CD4-positive, alpha-beta T cell treated with Interleukin-4 for 4 hours (primary cell): ENCODE results near the gene SCARB1.
A peak's percentile ranks its signal among the peaks of the same experiment; 100 is the strongest.

Experiments used
- DNase-seq: peaks from one replicate; pipeline ENCODE4 v3.0.0-alpha.2; 2020

SCARB1 gene

GRCh38 chr12:124769881-124770512 is 93.7 kb downstream of the SCARB1 start:
- DNase-seq = no peak

- no peak for DNase-seq
Observed at GRCh38 chr12:124769163-124769530, 94.5 kb downstream of the SCARB1 start.

GRCh38 chr12:124768452-124769162 is 95.1 kb downstream of the SCARB1 start:
- no peak for DNase-seq

DNA sequence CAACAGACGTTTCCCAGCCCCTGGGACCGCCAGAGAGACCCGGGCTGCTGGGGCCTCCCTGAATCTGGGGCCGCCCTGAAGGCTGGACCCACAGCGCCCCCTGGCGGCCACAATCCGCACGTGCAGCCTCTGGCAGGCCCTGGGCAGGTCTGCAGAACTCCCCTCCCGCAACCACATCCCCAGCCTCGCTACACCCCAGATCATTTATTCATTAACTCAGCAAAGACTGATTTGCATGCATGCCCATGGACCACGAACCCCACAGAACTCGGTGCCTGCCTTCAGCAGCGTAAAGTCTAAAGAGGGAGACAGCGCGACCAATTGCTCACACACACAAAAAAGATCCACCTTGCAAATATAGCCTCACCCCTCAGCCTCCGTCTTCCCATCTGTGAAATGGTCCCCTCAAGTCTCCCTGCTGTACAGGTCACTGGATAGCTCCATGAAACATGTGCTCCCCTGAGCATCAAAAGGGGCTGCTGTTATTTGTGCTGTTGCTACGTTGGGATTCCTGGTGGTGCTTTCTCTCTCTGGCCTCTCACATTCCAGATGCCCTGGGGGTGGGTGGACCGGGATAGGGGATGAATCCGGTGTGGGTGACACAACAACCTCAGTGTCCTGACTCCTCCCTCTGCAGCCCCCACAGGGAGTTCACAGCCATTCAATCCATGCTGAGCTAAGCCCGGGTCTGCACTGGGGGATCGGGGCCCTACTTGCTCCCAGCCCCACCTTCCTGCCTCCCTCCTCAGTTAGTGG is 96.4 kb downstream of the SCARB1 start:
- peak; percentile 67 for DNase-seq

- no peak for DNase-seq
Observed at GRCh38 chr12:124766727-124767065, 97.0 kb downstream of the SCARB1 start.

DNA sequence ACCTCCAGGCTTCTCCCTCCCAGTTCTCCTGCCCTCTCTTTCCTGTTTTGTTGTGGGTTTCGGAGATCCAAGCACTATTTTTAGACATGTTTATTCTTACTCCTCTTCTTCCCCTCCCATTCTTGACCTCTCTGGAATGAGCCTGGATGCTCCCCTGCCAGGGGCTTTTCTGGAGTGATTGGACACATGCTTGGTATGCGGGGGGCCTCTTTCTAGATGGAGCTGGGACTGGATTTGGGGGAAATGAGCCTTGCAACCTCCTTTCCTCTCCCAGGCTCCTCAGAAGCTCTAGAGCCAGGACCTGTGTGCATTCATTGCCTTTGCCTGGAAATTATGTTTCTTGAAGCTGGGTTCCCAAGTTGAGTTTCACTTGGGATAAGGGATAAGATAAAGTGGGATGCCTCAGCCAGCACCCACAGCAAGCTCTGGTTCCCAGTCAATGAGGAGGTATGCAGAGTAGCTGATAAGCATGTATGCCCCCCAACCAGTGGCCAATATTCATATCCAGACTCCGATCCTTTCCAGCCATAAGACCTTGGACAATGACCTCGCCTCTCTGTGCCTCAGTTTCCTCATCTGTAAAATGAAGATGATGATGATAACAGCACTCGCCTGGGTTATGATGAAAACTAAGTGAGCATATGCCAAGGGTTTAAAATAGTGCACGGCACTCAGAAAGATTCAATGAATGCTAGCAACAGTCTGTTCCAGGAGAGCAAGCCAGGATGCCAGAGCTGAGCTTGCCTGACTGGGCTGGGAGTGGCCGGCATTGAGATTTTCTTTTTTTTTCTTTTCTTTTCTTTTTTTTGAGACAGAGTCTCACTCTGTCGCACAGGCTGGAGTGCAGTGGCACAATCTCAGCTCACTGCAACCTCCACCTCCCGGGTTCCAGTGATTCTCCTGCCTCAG is 97.8 kb downstream of the SCARB1 start:
- DNase-seq = no peak

DNA sequence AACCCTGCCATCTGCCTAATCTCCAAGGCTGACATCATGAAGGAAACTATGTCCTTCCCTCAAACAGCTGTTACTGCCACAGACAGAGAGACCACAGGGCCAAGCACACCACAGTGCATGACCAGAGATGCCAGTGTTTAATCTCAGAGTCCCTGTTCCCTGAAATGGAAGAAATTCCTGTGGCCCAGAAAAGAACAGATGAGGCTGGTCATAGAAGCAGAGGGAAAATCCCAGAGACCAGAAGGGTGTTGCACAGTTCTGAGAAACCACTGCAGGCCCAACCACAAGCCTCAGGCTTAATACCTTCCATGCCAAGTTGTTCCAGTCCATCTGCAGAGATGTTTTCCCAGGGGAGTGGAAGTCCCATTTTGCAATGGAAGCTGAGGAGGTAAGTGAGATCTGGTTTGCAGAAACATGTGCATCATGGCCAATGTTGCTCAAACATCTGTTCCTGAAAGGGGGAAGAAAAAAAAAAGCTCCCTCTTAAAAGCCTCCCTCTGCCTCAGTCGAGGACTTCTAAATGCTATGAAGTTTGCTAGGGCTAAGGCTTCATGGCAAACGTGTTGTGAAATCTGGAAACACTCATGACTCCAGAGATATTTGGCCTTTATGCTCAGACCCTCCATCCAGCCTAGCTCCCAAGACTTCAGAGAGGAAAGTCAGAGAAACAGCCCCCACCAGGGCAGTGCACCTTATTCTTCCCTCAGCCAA is 98.6 kb downstream of the SCARB1 start:
- no peak for DNase-seq

DNA sequence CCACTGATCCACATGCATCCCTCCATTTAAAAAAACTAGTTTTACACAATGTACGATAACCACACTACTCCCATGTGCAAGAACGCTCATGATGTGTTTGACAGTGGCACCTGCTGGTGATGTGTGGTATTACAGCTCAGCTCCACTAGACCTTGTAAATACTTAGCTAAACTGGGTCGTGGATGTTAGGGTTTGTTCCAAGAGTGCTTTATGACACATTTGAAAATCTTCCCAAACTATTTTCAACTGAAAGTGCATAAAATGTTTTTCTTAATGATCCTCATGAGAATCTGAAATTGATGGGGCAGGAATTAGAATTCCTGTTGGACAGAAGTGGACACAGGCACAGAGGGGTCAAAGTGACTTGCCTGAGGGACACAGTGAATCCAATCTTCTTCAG is 99.2 kb downstream of the SCARB1 start:
- DNase-seq = peak; percentile 14

DNA sequence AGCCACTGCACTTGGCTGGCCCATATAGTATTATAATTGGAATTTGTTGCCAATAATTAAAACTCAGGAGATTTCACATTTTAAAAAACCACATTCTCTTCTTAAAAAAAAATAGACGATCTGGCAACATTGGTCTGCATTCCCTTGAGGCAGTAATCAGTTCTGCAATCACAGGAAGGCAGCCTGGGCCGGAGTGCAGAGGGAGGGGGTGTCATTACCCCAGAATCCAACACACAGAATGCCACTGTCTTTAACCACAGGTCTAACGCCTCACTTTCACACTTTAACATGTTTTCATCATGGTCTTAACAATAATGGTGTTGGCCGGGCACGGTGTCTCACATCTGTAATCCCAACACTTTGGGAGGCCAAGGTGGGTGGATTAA is 100.1 kb downstream of the SCARB1 start:
- DNase-seq = no peak

DNA sequence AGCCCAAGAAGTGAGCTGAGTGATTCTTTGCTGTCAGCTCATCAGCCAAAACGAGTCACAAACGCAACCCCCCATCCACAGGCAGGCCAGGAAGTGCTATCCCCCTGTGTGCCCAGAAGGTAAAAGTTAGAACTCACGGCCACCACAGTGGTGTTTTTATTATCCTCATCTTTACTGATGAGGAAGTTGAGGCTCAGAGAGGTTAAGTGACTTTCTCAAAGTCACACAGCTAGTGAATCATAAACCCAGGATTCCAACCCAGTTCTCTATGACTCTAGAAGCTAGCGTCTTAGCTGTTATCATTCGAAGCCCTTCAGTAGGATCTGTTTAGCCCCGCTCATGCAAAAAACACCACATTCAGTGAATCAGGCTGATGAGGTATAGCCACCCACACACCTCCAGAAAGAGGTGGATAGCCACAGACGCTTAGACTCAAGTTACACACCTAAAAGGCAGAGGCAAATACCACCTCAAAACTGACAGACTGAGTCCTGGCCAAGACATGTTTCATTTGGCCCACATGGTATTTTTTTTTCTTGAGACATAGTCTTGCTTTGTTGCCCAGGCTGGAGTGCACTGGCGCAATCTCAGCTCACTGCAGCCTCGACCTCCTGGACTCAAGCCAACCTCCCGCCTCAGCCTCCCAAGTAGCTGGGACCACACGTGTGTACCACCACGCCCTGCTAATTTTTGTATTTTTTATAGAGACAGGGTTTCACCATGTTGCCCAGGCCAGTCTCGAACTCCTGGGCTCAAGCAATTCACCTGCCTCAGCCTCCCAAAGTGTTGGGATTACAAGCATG is 100.7 kb downstream of the SCARB1 start:
- DNase-seq = no peak

- no peak for DNase-seq
Observed at GRCh38 chr12:124762384-124762783, 101.3 kb downstream of the SCARB1 start.

DNA sequence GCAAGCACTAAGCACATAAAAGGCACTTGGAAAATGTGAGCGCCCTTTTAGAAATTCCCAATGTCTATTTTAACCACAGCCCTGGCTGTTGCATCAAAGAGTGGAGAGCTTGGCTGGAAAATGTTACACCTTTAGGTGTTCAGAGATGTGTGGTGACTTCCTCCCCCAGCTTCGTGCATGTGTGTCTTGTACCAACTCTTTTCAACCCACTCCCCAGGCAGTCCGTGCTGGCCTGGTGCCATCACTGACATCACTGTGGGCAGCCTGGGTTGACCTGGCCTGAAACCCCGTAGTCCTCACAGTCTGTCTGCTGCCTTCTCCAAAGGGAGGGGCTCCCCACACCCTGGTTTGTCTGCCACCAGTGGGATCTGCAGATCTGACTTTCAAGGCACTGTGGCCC is 101.8 kb downstream of the SCARB1 start:
- no peak for DNase-seq

DNA sequence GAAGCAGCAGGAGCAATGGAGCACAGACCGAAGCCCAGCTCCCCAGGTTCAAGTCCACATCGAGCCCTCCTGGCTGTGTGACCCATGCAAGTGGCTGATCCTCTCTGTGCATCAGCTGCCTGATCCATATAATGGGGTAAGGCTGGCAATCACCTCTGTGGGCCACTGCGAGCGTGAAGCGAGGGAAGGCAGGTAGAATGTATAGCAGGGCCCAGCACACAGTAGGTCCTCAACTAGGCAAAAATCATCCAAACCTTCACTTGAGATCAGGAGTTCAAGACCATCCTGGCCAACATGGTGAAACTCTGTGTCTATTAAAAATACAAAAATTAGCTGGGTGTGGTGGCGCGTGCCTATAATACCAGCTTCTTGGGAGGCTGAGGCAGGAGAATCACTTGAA is 102.6 kb downstream of the SCARB1 start:
- DNase-seq = no peak

GRCh38 chr12:124760560-124760959 is 103.1 kb downstream of the SCARB1 start:
- DNase-seq = no peak

- no peak for DNase-seq
Observed at GRCh38 chr12:124759841-124760503, 103.7 kb downstream of the SCARB1 start.

GRCh38 chr12:124758266-124759220 is 105.1 kb downstream of the SCARB1 start:
- DNase-seq = no peak

- no peak for DNase-seq
Observed at GRCh38 chr12:124757329-124757728, 106.3 kb downstream of the SCARB1 start.

DNA sequence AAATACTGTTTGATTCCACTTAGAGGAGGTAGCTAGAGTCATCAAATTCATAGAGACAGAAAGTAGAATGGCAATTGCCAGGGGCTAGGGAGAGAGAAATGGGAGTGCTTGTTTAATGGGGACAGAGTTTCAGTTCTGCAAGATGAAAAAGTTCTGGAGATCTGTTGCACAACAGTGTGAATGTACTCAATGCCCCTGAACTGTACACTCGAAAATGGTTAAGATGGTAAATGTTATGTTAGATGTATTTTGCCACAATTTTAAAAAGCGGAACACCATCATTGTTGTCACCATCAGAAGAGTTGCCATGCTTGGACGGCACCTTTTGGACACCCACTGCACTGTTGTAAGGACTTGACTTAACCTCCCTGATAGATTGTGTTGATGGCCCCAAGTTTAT is 106.9 kb downstream of the SCARB1 start:
- DNase-seq = no peak

DNA sequence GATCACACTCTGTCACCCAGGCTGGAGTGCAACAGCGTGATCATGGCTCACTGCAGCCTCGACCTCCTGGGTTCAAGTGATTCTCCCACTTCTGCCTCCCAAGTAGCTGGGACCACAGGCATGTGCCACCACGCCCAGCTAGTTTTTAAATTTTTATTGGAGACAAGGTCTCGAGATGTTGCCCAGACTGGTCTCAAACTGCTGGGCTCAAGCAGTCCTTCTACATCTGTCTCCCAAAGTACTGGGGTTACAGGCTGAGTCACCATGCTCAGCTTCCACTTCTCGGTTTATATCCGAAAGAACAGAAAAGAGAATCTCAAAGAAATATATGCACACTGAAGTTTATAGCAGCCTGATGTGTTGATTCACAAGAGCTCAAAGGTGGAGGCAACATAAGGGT is 107.5 kb downstream of the SCARB1 start:
- DNase-seq = no peak

- DNase-seq = no peak
Observed at GRCh38 chr12:124755801-124756148, 107.9 kb downstream of the SCARB1 start.
